Ovary (tissue), 9 donors: ENCODE measurements around the gene SH3BP1. TPM values are rescaled to one million over a fixed set of nuclear protein-coding genes. Genes with fewer than 3 reads are reported as not detected.

Experiments used
- DNase-seq, 5 donors: peaks; one replicate each; pipeline ENCODE4 v3.0.0-alpha.2; 2019 to 2020
- H3K27ac ChIP-seq, 2 donors: fragments of 200-600 bp; one replicate each; pipeline versions ENCODE4 v1.5.1 to v1.8.0; 2019 to 2022
- H3K27me3 ChIP-seq: fragments of 200-600 bp; one replicate; pipeline ENCODE4 v1.8.0; 2022
- H3K36me3 ChIP-seq: fragments of 200-600 bp; sonication (generic); one replicate; pipeline ENCODE4 v1.5.1; 2019
- H3K4me1 ChIP-seq: one replicate; pipeline ENCODE4 v1.8.1; 2013; ENCODE audit warnings: mild to moderate bottlenecking, moderate library complexity; ENCODE audit not compliant: insufficient read depth
- H3K4me3 ChIP-seq: fragments of 200-600 bp; sonication (generic); one replicate; pipeline ENCODE4 v1.5.1; 2017
- H3K9me3 ChIP-seq, 2 donors: fragments of 200-600 bp in 1 of 2; sonication (generic) in 1 of 2; one replicate each; pipeline versions ENCODE4 v1.5.1 to v1.8.1; 2013 to 2019; ENCODE audit warnings: mild to moderate bottlenecking in 1 of 2, moderate library complexity in 1 of 2
- CTCF ChIP-seq, 3 donors: fragments of 450-650 bp in 2 of 3; fragments of 200-600 bp in 1 of 3; IDR thresholded peaks; one replicate each; pipeline versions ENCODE4 v1.5.1 to v1.8.0; 2016 to 2022; ENCODE audit warnings: antibody characterized with exemption in 3 of 3, mild to moderate bottlenecking in 1 of 3
- EP300 ChIP-seq: sonication (generic); formaldehyde crosslinking; IDR thresholded peaks from one replicate; pipeline ENCODE4 v1.6.1; 2017; ENCODE audit warnings: antibody characterized with exemption
- POLR2A ChIP-seq: fragments of 450-650 bp; IDR thresholded peaks from one replicate; pipeline ENCODE4 v1.6.1; 2017; ENCODE audit warnings: antibody characterized with exemption, mild to moderate bottlenecking, moderate library complexity
- WGBS, 3 donors: extraction: QIAGEN DNeasy Blood & Tissue Kit in 1 of 3; methylation state at CpG; one replicate each; pipeline versions ENCODE4 v1.1.5 to v1.1.7; 2013 to 2017; 5-methylcytosine and 5-hydroxymethylcytosine counted together
- intact Hi-C, 4 donors: fragments of 100-400 bp; cut with DNase I; formaldehyde crosslinking; loops; one replicate each; pipeline versions ENCODE4 v1.11.0 to v1.15.1; 2022 to 2023
- polyA plus RNA-seq, 2 donors: library from polyadenylated mRNA; stranded (reverse); fragments of 200-250 nt in 1 of 2; fragments of 350-450 nt in 1 of 2; fragmentation: Illumina TruSeq in 1 of 2; extraction: RNeasy Lipid Tissue Mini Kit (QIAGEN cat#74804) in 1 of 2; gene quantifications; one replicate each; pipeline ENCODE4 v1.2.3, GENCODE V29; 2013 to 2014
- total RNA-seq, 7 donors: library from RNA; depleted of rRNA in 2 of 7; stranded (reverse); fragments of >200 nt in 2 of 7; fragmentation: NEBNext Ultra II Directional in 3 of 7; extraction: Animal tissue kit (Norgen Biotek cat#: 25700) in 3 of 7; gene quantifications; one replicate each; pipeline versions ENCODE4 v1.1.0 to v1.2.4, GENCODE V29; 2016 to 2023
- donor health status: DM: no; HTN: no; CAD: no; lungs with moderate emphysema.
- donor health status: DM: no; HTN: no; CAD: no.
- donor health status: Bipolar disorder and iron deficiency.
- donor health status: DM: yes; HTN: yes; CAD: no.
- donor health status: DM: no; HTN: no; CAD: no.
- donor health status: DM: yes; HTN: yes; CAD: no.

Gene SH3BP1
- total and polyA plus RNA-seq, 9 donors, result 2.0 to 13.3 (median 8.2) TPM

DNA sequence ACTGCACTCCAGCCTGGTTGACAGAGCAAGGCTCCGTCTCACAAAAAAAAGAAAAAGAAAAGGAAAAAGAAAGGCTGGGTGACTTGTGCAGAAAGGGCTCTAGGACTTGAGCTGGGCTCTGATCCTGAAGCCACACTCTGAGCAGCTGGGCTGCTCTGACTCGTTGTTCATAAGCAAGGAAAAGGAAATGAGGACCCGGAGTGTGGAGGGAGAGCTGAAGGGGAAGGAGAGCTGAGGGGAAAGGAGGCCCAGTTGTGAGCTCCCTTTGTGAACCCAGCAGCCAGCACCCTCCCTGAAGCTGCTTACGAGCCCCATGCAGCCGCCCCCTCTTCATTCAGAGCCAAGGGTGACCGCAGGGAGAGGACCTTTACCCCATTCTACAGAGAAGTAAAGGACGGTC, 12.3 kb upstream of the SH3BP1 start:
- WGBS, 3 donors, result 68 to 73% (median 73%) methylated on average over 7 of the region's 7 CpGs
- H3K27me3 ChIP-seq, result no peaks in the 10 kb centered on the region
- H3K9me3 ChIP-seq, result no peaks in the 10 kb centered on the region
- peaks cover 4% of the 10 kb centered on the region for H3K4me1 ChIP-seq
- DNase-seq, result no peak
- intact Hi-C loops, result loop anchor here in 1 of 4 donors (10.0 kb wide), 1 partner anchor 48 kb away; the partner anchor contains the start of gene LGALS1
- H3K4me3 ChIP-seq, result no peak overlapping the region
- no peak for TF ChIP-seq CTCF (IDR thresholded peaks at IDR 0.05)
- TF ChIP-seq EP300, result no peak
- no peak for TF ChIP-seq POLR2A
- no peaks in the 10 kb centered on the region for H3K36me3 ChIP-seq
- no peak overlapping the region for H3K27ac ChIP-seq

- no peak for TF ChIP-seq EP300
- TF ChIP-seq CTCF (IDR thresholded peaks at IDR 0.05), result no peak
- no peak for TF ChIP-seq POLR2A
- peaks cover 4% of the 10 kb centered on the region for H3K4me1 ChIP-seq
- H3K36me3 ChIP-seq, result no peaks in the 10 kb centered on the region
- DNase-seq, result peak in 1 of 5 donors; percentile 20
- H3K4me3 ChIP-seq, result no peak overlapping the region
- H3K27me3 ChIP-seq, result no peaks in the 10 kb centered on the region
- WGBS, 3 donors, result 79 to 89% (median 80%) methylated on average over 6 of the region's 6 CpGs
- H3K27ac ChIP-seq, result no peak overlapping the region
- no peaks in the 10 kb centered on the region for H3K9me3 ChIP-seq
- intact Hi-C loops, result loop anchor here in 1 of 4 donors (10.0 kb wide), 1 partner anchor 47 kb away; the partner anchor contains the start of gene LGALS1
These were observed 11.9 kb upstream of the SH3BP1 start for GRCh38 chr22:37627545-37627944.

- WGBS, 3 donors, result 80 to 85% (median 84%) methylated on average over 8 of the region's 8 CpGs
- intact Hi-C loops, result loop anchor here in 1 of 4 donors (10.0 kb wide), 1 partner anchor 46 kb away; the partner anchor contains the start of gene LGALS1
- Histone ChIP-seq H3K27ac (no peak overlapping the region), H3K27me3 (no peaks in the 10 kb centered on the region), H3K4me1 (peaks cover 11% of the 10 kb centered on the region), H3K36me3 (no peaks in the 10 kb centered on the region), H3K4me3 (no peak overlapping the region), H3K9me3 (no peaks in the 10 kb centered on the region)
- DNase-seq, result no peak
- TF ChIP-seq CTCF (IDR thresholded peaks at IDR 0.05) (no peak), POLR2A (no peak), EP300 (no peak)
These were observed 10.6 kb upstream of the SH3BP1 start for GRCh38 chr22:37628830-37629229.

DNA sequence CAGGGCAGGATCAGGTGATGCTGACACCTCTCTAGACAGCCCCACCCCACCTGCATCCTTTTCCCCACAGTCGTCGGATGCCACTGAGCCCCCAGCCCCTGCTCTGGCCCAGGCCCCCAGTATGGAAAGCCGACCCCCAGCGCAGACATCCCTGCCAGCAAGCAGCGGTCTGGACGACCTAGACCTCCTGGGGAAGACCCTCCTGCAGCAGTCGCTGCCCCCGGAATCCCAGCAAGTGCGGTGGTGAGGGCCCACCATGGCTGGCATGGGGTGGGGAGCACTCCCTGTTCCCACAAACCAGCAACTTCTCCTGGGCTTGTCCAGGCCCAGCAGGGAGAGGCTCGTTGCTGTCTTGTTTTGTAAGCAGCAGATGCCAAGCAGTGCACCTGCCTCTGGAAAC, 9.5 kb upstream of the SH3BP1 start:
- TF ChIP-seq POLR2A (no peak), EP300 (no peak), CTCF (IDR thresholded peaks at IDR 0.05) (no peak)
- H3K36me3 ChIP-seq, result no peaks in the 10 kb centered on the region
- no peak overlapping the region for H3K4me3 ChIP-seq
- no peak overlapping the region for H3K27ac ChIP-seq
- peaks cover 20% of the 10 kb centered on the region for H3K4me1 ChIP-seq
- no peak for DNase-seq
- WGBS, 3 donors, result 77 to 82% (median 81%) methylated on average over 5 to 10 of the region's 10 CpGs
- H3K9me3 ChIP-seq, result no peaks in the 10 kb centered on the region
- H3K27me3 ChIP-seq, result no peaks in the 10 kb centered on the region
- intact Hi-C loops, result loop anchor here in 1 of 4 donors (10.0 kb wide), 1 partner anchor 45 kb away; the partner anchor contains the start of gene LGALS1
